Ovary (tissue), 3 donors: ENCODE data around the gene PIAS4.

ENCODE experiments used
- CTCF ChIP-seq, 3 donors: fragments of 450-650 bp in 2 of 3; fragments of 200-600 bp in 1 of 3; IDR thresholded peaks; one replicate each; pipeline versions ENCODE4 v1.5.1 to v1.8.0; 2016 to 2022; ENCODE audit warnings: antibody characterized with exemption in 3 of 3, mild to moderate bottlenecking in 1 of 3
- POLR2A ChIP-seq: fragments of 450-650 bp; IDR thresholded peaks from one replicate; pipeline ENCODE4 v1.6.1; 2017; ENCODE audit warnings: antibody characterized with exemption, mild to moderate bottlenecking, moderate library complexity
- donor health status: DM: no; HTN: no; CAD: no.

- TF ChIP-seq CTCF (IDR thresholded peaks at IDR 0.05) (no peak), POLR2A (no peak)
Observed at GRCh38 chr19:4054441-4055208, 47.1 kb downstream of the PIAS4 start.
